Immature natural killer cell (primary cell): ENCODE data around the gene SUCLG2. TPM values are rescaled to one million over a fixed set of nuclear protein-coding genes. Genes with fewer than 3 reads are reported as not detected.
A peak's percentile ranks its signal among the peaks of the same experiment; 100 is the strongest.

ENCODE experiments used
- DNase-seq, 3 donors: peaks; one replicate each; pipeline ENCODE4 v3.0.0; 2022; ENCODE audit warnings: mixed read lengths in 1 of 3
- H3K27ac Mint-ChIP-seq, 6 donors: one replicate each; pipeline ENCODE4 v1.8.0; 2020; ENCODE audit warnings: mixed read lengths in 6 of 6, mild to moderate bottlenecking in 5 of 6, inconsistent platforms in 4 of 6, moderate library complexity in 3 of 6
- H3K27me3 Mint-ChIP-seq, 3 donors: one replicate each; pipeline ENCODE4 v1.8.0; 2020 to 2021; ENCODE audit warnings: low read depth in 3 of 3, mild to moderate bottlenecking in 3 of 3, mixed read lengths in 3 of 3, moderate library complexity in 3 of 3, inconsistent platforms in 1 of 3
- H3K36me3 Mint-ChIP-seq, 3 donors: one replicate each; pipeline ENCODE4 v1.8.0; 2020; ENCODE audit warnings: mixed read lengths in 3 of 3, inconsistent platforms in 2 of 3, mild to moderate bottlenecking in 2 of 3
- H3K4me1 Mint-ChIP-seq, 2 donors: one replicate each; pipeline ENCODE4 v1.8.0; 2020; ENCODE audit warnings: inconsistent platforms in 2 of 2, mild to moderate bottlenecking in 2 of 2, mixed read lengths in 2 of 2, moderate library complexity in 1 of 2
- H3K4me3 Mint-ChIP-seq, 5 donors: one replicate each; pipeline ENCODE4 v1.8.0; 2020; ENCODE audit warnings: mild to moderate bottlenecking in 5 of 5, mixed read lengths in 5 of 5, inconsistent platforms in 3 of 5, moderate library complexity in 3 of 5
- H3K9me3 Mint-ChIP-seq, 6 donors: one replicate each; pipeline ENCODE4 v1.8.0; 2020; ENCODE audit warnings: mild to moderate bottlenecking in 6 of 6, mixed read lengths in 6 of 6, inconsistent platforms in 4 of 6, moderate library complexity in 3 of 6
- polyA plus RNA-seq, 3 donors: library from polyadenylated mRNA; unstranded; fragments of 300-500 nt; fragmentation: Illumina TruSeq; gene quantifications; one replicate each; pipeline ENCODE4 v1.2.3, GENCODE V29; 2021

Gene SUCLG2
- polyA plus RNA-seq, 3 donors from 2014 or later: 49.4 to 67.1 (median 58.2) TPM

- Mint-ChIP-seq H3K4me3 (no peak overlapping the region), H3K4me1 (peaks cover 6 to 22% of the 10 kb centered on the region in 2 donors), H3K27ac (no peak overlapping the region), H3K36me3 (peaks cover 40 to 51% (median 43%) of the 10 kb centered on the region in 3 donors), H3K27me3 (no peaks in the 10 kb centered on the region), H3K9me3 (peaks cover 3 to 25% (median 7%) of the 10 kb centered on the region in 6 donors)
- DNase-seq: no peak
Observed at GRCh38 chr3:67421912-67422311, 232.5 kb downstream of the SUCLG2 start.

GRCh38 chr3:67419779-67420178, 234.6 kb downstream of the SUCLG2 start:
- Mint-ChIP-seq H3K4me1 (peaks cover 6 to 22% of the 10 kb centered on the region in 2 donors), H3K27ac (no peak overlapping the region), H3K27me3 (peaks cover 0 to 1% (median 0%) of the 10 kb centered on the region in 3 donors), H3K36me3 (peaks cover 39 to 56% (median 56%) of the 10 kb centered on the region in 3 donors), H3K4me3 (no peak overlapping the region), H3K9me3 (peaks cover 3 to 25% (median 7%) of the 10 kb centered on the region in 6 donors)
- no peak for DNase-seq

GRCh38 chr3:67419218-67419529, 235.2 kb downstream of the SUCLG2 start:
- Mint-ChIP-seq H3K4me3 (no peak overlapping the region), H3K9me3 (peaks cover 3 to 25% (median 7%) of the 10 kb centered on the region in 6 donors), H3K36me3 (peaks cover 34 to 57% (median 56%) of the 10 kb centered on the region in 3 donors), H3K27ac (peak overlapping the region in 1 of 6 donors; percentile 33), H3K4me1 (peaks cover 6 to 21% of the 10 kb centered on the region in 2 donors), H3K27me3 (peaks cover 0 to 1% (median 0%) of the 10 kb centered on the region in 3 donors)
- no peak for DNase-seq

- Mint-ChIP-seq H3K27ac (peak overlapping the region in 1 of 6 donors; percentile 33), H3K36me3 (peaks cover 34 to 62% (median 59%) of the 10 kb centered on the region in 3 donors), H3K27me3 (peaks cover 0 to 1% (median 0%) of the 10 kb centered on the region in 3 donors), H3K4me3 (no peak overlapping the region), H3K4me1 (peaks cover 4 to 16% of the 10 kb centered on the region in 2 donors), H3K9me3 (peaks cover 3 to 25% (median 7%) of the 10 kb centered on the region in 6 donors)
- DNase-seq: no peak
Observed at GRCh38 chr3:67418426-67419217, 235.8 kb downstream of the SUCLG2 start.

- H3K4me1 Mint-ChIP-seq: peaks cover 11 to 24% of the 10 kb centered on the region in 2 donors
- no peak overlapping the region for H3K27ac Mint-ChIP-seq
- peaks cover 28 to 54% (median 48%) of the 10 kb centered on the region in 3 donors for H3K36me3 Mint-ChIP-seq
- H3K27me3 Mint-ChIP-seq: peaks cover 0 to 1% (median 0%) of the 10 kb centered on the region in 3 donors
- H3K9me3 Mint-ChIP-seq: peaks cover 3 to 25% (median 7%) of the 10 kb centered on the region in 6 donors
- no peak for DNase-seq
- H3K4me3 Mint-ChIP-seq: no peak overlapping the region
Observed at GRCh38 chr3:67416703-67417102, 237.7 kb downstream of the SUCLG2 start.

- Mint-ChIP-seq H3K27me3 (peaks cover 0 to 1% (median 0%) of the 10 kb centered on the region in 3 donors), H3K27ac (no peak overlapping the region), H3K36me3 (peaks cover 18 to 43% (median 37%) of the 10 kb centered on the region in 3 donors)
Observed at GRCh38 chr3:67415511-67415910, 238.9 kb downstream of the SUCLG2 start.

GRCh38 chr3:67414740-67415139, 239.7 kb downstream of the SUCLG2 start:
- peaks cover 0 to 1% (median 0%) of the 10 kb centered on the region in 3 donors for H3K27me3 Mint-ChIP-seq
- peaks cover 3 to 9% (median 6%) of the 10 kb centered on the region in 6 donors for H3K9me3 Mint-ChIP-seq
- H3K27ac Mint-ChIP-seq: no peak overlapping the region
- H3K4me3 Mint-ChIP-seq: no peak overlapping the region
- peaks cover 15 to 36% (median 35%) of the 10 kb centered on the region in 3 donors for H3K36me3 Mint-ChIP-seq
- H3K4me1 Mint-ChIP-seq: peaks cover 29 to 44% of the 10 kb centered on the region in 2 donors
- no peak for DNase-seq

More at GRCh38 chr3:67415511-67415910, 238.9 kb downstream of the SUCLG2 start:
- Mint-ChIP-seq H3K9me3 (peaks cover 3 to 17% (median 7%) of the 10 kb centered on the region in 6 donors), H3K4me3 (no peak overlapping the region), H3K4me1 (peaks cover 21 to 36% of the 10 kb centered on the region in 2 donors)
- DNase-seq: no peak

- H3K4me1 Mint-ChIP-seq: peaks cover 15 to 22% of the 10 kb centered on the region in 2 donors
- H3K36me3 Mint-ChIP-seq: peaks cover 17 to 57% (median 20%) of the 10 kb centered on the region in 3 donors
- H3K4me3 Mint-ChIP-seq: no peak overlapping the region
- no peak overlapping the region for H3K27ac Mint-ChIP-seq
- H3K27me3 Mint-ChIP-seq: peaks cover 0 to 4% (median 3%) of the 10 kb centered on the region in 3 donors
- no peaks in the 10 kb centered on the region for H3K9me3 Mint-ChIP-seq
- DNase-seq: no peak
Observed at GRCh38 chr3:67405193-67405592, 249.2 kb downstream of the SUCLG2 start.

GRCh38 chr3:67402873-67403272, 251.5 kb downstream of the SUCLG2 start:
- Mint-ChIP-seq H3K27ac (no peak overlapping the region), H3K4me1 (peaks cover 2 to 6% of the 10 kb centered on the region in 2 donors), H3K4me3 (no peak overlapping the region), H3K27me3 (peaks cover 0 to 4% (median 3%) of the 10 kb centered on the region in 3 donors), H3K36me3 (peaks cover 21 to 49% (median 26%) of the 10 kb centered on the region in 3 donors), H3K9me3 (no peaks in the 10 kb centered on the region)
- DNase-seq: no peak

GRCh38 chr3:67401921-67402320, 252.5 kb downstream of the SUCLG2 start:
- no peak for DNase-seq
- Mint-ChIP-seq H3K27me3 (peaks cover 0 to 4% (median 3%) of the 10 kb centered on the region in 3 donors), H3K27ac (peak overlapping the region in 1 of 6 donors; percentile 27), H3K4me1 (peaks cover 2 to 6% of the 10 kb centered on the region in 2 donors), H3K36me3 (peaks cover 19 to 40% (median 25%) of the 10 kb centered on the region in 3 donors), H3K9me3 (no peaks in the 10 kb centered on the region), H3K4me3 (no peak overlapping the region)

- no peak overlapping the region for H3K4me3 Mint-ChIP-seq
- H3K27ac Mint-ChIP-seq: no peak overlapping the region
- DNase-seq: no peak
- peaks cover 0 to 3% (median 3%) of the 10 kb centered on the region in 3 donors for H3K27me3 Mint-ChIP-seq
- H3K9me3 Mint-ChIP-seq: peaks cover 0 to 4% (median 0%) of the 10 kb centered on the region in 6 donors
- H3K36me3 Mint-ChIP-seq: peaks cover 19 to 33% (median 29%) of the 10 kb centered on the region in 3 donors
- peaks cover 4 to 6% of the 10 kb centered on the region in 2 donors for H3K4me1 Mint-ChIP-seq
Observed at GRCh38 chr3:67400476-67400875, 253.9 kb downstream of the SUCLG2 start.

GRCh38 chr3:67389176-67389575, 265.2 kb downstream of the SUCLG2 start:
- no peaks in the 10 kb centered on the region for H3K9me3 Mint-ChIP-seq
- H3K36me3 Mint-ChIP-seq: peaks cover 21 to 35% (median 35%) of the 10 kb centered on the region in 3 donors
- no peak for DNase-seq
- H3K4me1 Mint-ChIP-seq: peaks cover 24 to 40% of the 10 kb centered on the region in 2 donors
- peaks cover 1 to 2% (median 2%) of the 10 kb centered on the region in 3 donors for H3K27me3 Mint-ChIP-seq
- peak overlapping the region in 1 of 6 donors; percentile 12 for H3K27ac Mint-ChIP-seq
- peak overlapping the region in 1 of 5 donors; percentile 43 for H3K4me3 Mint-ChIP-seq

GRCh38 chr3:67388738-67389137, 265.7 kb downstream of the SUCLG2 start:
- Mint-ChIP-seq H3K27ac (peak overlapping the region in 1 of 6 donors; percentile 12), H3K4me3 (peak overlapping the region in 1 of 5 donors; percentile 8), H3K9me3 (no peaks in the 10 kb centered on the region), H3K36me3 (peaks cover 21 to 35% (median 35%) of the 10 kb centered on the region in 3 donors), H3K27me3 (peaks cover 1 to 2% (median 2%) of the 10 kb centered on the region in 3 donors), H3K4me1 (peaks cover 24 to 40% of the 10 kb centered on the region in 2 donors)
- DNase-seq: no peak

GRCh38 chr3:67386451-67386850, 268.0 kb downstream of the SUCLG2 start:
- no peak overlapping the region for H3K4me3 Mint-ChIP-seq
- H3K9me3 Mint-ChIP-seq: no peaks in the 10 kb centered on the region
- no peak overlapping the region for H3K27ac Mint-ChIP-seq
- DNase-seq: no peak
- peaks cover 23 to 31% of the 10 kb centered on the region in 2 donors for H3K4me1 Mint-ChIP-seq
- peaks cover 0 to 2% (median 1%) of the 10 kb centered on the region in 3 donors for H3K27me3 Mint-ChIP-seq
- H3K36me3 Mint-ChIP-seq: peaks cover 6 to 22% (median 22%) of the 10 kb centered on the region in 3 donors
